HG02678 (cell line): ENCODE data around the gene FAM83D.

Experiments
- ATAC-seq: cut with Tn5 transposase; IDR thresholded peaks from one replicate; pipeline ENCODE4 v1.9.1; 2021; ENCODE audit warnings: mild to moderate bottlenecking, moderate library complexity; ENCODE audit not compliant: unreplicated experiment

Gene FAM83D

DNA sequence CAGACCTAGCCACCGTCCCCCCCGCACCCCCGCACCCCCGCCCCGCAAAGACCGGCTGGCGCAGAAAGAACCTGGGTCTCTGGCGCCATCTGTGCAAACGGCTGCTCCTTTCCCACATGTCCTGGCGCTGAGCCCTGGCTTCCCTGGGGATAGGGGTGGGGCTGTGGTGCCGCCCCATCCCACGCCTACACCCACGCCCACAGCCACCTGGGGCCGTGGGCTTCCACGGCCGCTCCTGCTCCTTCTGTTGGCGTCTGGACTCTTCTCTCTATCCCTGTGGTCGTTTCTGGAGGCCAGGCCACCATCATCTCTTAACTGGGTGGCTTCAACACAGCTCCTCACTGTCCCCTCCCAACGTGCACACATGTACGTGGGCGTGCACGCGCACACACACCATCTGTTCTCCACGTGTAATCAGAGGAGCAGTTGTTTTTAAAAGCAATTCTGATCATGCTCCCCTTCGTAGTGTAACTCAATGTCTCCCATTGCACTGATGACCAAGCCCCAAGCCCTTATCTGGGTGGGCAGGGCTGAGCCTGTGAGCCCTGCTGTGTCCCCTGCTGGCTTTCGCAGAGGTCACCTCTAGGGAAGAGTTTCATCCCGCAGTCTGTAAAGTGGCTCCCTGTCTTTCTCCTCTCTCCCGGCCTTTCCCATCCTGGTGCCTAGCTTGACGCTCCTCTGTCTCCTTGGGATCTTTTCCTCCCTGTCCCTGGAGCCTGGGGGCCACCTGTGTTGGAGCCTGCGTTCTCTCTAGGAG lies 31.9 kb upstream of the FAM83D start:
- ATAC-seq = no peak

DNA sequence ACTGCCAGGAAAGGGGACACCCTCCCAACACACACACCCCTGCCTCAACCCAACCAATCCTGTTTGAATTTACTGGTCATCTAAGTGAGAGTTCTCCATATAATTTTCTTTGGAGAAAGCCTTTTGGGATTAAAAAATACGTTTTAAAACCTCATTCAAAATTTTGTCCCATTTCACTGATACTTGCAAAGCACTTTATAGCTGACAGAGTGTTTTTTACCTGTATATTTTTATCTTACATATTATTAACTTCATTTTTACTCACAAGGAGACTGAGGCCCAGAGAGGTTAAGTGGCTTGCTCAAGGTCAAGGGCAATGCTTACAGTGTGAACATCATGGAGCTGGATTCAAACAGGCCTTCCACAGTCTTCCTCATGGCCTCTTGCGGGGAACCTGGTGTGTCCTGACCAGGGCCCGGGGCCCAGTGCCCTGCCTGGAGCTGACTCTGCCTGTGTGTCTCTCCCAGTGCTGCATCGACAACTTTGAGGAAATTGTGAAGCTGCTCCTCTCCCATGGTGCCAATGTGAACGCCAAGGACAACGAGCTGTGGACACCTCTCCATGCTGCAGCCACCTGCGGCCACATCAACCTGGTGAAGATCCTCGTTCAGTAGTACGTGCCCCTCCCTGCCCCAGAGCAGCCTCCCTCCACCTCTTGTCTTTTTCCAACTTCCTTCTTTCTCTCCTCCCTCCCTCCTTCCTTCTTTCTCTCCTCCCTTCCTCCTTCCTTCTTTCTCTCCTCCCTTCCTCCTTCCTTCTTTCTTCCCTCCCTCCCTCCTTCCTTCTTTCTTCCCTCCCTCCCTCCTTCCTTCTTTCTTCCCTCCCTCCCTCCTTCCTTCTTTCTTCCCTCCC lies 30.9 kb upstream of the FAM83D start:
- ATAC-seq = no peak

DNA sequence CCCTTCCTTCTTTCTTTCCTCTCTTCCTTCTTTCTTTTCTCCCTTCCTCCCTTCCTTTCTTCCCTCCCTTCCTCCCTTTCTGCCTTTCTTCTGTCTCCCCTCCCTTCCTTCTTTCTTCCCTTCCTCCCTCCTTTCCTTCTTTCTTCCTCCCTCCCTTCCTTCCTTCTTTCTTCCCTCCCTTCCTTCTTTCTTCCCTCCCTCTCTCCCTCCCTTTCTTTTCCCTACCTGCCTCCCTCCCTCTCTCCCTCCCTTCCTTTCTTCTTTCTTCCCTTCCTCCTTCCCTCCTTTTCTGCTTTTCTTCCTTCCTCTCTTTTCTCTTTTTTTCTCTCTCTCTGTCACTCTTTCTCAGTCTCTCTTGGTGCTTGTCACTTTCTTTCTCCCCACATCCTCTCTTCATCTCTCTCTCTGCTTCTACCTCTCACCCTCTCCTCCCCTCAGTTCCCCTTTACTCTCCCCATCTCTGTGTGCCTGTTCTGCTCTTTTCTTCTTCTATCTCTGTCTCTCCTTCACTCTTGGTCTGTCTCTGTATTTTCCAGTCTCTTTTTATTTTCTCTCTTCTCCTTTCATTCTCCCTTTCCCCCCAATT lies 30.1 kb upstream of the FAM83D start:
- ATAC-seq = no peak

DNA sequence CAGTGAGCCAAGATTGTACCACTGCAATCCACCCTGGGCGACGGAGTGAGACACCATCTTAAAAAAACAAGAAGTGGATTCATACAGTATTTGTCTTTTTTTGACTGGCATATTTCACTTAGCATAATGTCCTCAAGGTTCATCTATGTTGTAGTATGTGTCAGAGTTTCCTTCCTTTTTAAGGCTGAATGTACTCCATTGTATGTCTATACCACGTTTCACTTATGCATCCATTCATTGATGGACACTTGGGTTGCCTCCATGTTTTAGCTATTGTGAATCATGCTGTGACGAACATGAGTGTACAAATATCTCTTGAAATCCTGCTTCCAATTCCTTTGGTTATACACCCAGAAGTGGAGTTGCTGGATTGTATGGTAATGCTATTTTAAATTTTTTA lies 28.9 kb upstream of the FAM83D start:
- no peak for ATAC-seq

DNA sequence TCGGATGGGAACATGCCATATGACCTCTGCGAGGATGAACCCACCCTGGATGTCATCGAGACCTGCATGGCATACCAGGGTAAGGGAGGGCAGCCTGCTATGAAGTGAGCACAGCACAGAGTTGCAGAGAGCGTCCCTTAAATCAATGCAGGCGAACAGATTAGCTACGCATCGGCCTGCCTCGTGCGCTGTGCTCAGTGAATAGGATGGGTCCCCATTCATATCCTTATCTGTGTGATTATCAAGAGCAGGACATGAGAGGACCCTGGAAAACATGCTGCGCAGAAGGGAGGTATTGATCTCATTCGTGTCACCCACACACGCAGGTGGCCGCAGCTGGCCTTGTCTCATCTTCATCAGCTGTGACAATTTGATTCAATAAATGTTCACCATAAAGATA lies 25.6 kb upstream of the FAM83D start:
- no peak for ATAC-seq

DNA sequence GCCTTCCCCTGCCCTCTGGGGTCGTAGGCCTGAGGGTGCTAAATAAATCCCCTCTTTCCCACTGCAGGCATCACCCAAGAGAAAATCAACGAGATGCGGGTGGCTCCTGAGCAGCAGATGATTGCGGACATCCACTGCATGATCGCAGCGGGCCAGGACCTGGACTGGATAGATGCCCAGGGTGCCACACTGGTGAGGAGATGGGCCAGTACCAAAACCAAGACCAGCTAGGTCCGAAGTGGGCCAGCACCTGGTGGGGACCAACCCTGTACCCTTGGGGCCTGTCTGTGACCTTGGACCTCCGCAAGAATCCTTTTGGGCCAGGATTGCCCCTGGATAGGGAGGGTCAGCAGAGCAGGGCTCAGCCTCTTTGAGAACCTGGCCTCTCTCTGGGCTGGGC lies 23.6 kb upstream of the FAM83D start:
- ATAC-seq = no peak

DNA sequence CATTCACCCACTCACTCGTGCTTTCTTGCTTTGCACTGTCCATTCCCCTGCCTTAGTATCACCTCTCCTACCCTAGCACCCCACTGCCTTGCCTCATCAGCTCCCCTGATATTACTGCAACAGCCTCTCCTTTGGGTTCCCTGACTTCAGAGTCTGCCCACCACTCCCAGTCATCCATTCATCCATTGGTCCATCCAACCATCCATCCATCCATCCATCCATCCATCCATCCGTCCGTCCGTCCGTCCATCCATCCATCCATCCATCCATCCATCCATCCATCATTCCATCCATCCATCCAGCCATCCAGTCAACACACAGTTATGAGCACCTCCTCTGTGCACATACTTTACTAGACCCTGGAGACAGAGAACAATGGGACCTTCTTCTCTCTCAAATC lies 22.9 kb upstream of the FAM83D start:
- no peak for ATAC-seq

DNA sequence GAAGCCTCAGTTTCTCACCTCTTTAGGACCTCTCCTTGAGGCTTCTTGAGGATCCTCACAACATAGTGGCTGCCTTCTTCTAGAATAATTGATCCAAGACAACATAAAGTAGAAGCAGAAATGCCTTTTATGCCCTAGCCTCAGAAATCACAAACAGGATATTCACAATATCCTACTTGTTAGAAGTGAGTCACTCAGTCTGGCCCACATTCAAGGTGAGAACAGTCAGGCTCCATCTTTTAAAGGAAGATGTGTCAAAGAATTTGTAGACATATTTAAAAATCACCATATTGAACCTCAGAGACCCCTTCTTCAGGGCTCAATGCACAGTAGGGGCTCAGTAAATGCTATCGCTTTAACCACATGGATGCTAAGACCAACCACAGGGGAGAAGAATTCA lies 20.8 kb upstream of the FAM83D start:
- no peak for ATAC-seq

DNA sequence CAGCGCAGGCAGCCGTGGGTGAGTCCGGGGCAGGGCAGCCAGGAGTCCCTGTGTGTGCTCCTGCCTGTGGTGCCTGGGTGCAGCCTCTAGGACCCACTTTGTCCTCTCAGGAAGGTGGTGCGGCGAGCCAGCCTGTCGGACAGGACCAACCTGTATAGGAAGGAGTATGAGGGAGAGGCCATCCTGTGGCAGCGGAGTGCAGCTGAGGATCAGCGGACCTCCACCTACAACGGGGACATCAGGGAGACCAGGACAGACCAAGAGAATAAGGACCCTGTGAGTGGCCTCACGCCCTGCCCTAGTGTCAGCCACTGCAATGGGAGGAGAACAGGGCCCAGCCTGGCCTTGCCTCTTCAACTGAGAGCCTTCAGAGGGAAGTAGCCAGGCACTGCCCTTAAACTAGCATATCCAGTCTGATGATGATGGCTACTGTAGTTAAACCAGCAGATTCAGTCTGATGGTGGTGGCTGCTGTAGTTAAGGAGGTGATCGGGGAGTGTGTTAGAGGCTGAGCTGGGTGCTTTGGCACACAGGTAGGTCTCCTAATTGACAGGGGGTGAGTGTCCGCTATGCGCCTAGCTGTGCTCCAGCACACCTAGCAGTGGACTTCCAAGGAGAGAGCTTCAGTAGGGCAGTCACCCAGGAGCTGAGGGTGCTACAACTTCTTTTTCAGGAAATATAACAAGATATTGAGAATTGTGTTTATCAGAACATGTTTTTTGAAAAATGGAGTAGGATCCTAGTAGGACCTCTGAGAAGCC lies 18.1 kb upstream of the FAM83D start:
- no peak for ATAC-seq

DNA sequence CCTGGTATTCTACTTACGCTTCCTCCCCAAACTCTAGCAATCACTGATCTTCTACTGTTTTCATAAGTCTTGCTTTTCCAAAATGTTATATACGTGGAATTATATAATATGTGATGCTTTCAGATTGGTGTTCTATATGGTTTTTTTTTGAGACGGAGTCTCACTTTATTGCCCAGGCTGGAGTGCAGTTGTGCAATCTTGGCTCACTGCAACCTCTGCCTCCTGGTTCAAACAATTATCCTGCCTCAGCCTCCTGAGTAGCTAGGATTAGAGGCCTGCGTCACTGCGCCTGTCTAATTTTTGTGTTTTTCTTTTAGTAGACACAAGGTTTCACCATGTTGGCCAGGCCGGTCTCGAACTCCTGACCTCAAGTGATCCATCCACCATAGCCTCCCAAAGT lies 10.9 kb upstream of the FAM83D start:
- ATAC-seq = no peak

DNA sequence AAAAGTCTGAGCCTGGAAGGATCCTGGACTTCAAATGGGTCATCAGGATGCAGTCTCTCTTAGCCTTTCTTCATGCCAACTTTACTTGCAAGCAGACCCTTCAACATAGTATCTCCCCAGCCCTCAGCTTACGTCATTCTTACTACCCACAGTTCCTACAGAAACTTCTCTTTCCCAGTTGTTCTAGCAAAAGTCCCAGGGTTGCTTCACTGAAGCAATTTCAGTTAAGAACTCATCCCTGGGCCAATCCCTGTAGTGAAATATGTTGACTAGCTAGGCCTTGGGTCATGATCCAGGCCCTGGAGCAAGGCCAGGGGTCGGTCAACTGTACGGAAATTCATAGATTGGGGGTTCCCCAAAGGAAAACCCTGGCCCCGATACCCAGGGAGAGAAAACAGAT lies 8.6 kb upstream of the FAM83D start:
- ATAC-seq = no peak

DNA sequence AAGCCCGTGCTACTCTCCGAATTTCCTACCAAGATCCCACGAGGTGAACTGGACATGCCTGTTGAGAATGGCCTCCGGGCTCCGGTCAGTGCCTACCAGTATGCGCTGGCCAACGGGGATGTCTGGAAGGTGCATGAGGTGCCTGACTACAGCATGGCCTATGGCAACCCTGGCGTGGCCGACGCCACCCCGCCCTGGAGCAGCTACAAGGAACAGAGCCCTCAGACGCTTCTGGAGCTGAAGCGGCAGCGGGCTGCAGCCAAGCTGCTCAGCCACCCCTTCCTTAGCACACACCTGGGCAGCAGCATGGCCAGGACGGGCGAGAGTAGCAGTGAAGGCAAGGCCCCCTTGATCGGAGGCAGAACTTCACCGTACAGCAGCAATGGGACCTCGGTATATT lies 8.0 kb upstream of the FAM83D start:
- ATAC-seq = no peak

DNA sequence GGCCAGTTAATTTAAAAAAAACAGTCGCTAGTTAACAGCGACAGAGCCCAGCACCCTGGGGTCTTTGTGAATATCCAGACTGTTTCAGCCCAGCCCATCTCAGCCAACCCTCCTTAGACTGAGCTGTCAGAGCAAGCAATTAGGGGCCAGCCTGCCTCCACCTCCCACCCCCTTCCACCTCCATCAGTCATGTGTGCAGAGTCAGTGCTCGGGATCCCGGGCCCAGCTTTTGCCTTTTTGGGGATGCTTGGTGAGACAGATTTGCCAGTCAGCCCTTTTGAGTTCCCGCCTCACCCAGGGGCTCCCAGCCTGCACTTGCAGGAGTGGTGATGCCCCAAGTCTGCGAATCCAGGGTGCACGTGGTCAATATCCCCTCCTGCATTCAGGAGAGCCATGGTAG lies 6.5 kb upstream of the FAM83D start:
- no peak for ATAC-seq

DNA sequence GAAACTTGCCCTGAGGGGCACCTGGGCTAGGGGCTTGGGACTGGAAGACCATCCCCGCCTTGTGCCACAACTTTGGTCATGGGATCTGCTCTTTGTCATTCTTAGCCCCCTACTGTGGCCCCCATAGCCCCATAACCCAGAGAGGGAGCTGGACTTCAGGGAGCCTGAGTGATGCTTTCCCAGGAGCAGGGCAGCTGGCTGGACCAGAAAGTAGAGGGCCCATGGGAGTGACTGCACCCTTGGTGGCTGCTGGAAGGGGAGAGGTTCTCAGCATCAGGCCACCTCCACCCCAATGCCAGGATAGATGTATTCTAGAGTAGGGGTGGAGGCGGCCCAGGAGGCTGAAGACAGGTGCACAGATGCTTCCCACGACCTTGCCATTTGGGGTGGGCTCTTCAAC lies 5.8 kb upstream of the FAM83D start:
- no peak for ATAC-seq

DNA sequence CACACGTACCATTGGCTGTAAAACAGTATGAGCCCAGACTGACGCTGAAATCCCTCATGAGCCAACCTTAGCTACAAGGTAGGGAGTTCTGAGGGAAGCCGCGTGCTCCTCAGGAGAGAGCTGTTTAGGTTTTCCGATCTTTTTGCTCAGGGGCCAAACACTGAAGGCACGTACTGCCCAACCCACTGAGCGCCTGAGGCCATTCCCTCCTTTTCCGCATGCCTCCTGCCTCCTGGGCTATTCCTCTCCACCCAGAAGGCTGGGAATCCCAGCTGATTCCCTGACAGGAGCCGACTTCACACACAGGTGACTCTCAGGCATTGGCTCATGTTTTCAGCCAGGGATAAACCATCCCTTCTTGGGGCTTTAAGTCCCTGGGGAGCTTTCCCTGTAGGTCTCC lies 5.4 kb upstream of the FAM83D start:
- no peak for ATAC-seq

DNA sequence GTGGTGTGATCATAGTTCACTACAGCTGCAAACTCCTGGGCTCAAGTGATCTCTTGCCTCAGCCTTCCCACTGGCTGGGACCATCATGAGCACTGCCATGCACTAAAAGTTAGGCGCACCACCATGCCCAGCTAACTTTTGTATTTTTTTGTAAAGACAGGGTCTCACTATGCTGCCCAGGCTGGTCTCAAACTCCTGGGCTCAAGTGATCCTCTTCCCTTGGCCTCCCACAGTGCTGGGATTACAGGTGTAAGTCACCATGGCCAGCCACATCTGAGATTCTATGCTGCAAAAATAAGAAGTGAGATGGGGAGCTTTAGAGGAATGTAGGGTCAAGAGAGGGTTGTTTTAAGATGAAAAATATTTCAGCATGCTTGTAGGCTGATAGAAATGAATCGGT lies 1.5 kb upstream of the FAM83D start:
- ATAC-seq = no peak

DNA sequence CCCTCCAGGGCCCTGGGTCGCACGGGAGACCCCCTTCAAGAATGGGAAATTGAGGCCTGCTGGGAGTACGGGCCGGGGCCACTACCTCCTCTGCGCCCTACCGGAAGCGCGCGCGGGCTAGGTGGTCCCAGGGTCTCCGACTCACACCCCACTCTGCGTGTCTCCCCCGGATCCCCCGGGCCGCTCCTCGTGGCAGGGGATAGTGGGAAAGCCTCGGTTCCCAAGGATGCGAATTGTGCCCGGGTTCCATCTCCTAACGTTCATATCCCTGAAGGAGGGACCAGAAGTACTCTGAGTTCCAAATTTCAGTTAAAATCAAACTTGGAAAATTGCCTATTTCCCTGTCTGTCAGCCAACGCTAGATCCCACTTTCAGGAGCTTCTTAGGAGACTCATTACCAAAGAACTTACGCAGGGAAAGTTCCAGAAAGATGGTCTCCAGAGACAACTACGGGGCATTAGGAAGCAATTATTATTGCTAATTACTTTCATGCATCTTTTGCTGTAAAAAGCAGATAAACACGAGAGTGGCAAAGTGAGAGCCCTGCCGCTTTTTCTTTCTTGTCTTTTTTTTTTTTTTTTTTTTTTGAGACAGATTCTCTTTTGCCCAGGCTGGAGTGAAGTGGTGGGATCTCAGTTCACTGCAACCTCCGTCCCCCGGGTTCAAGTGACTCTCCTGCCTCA lies 858 bp downstream of the FAM83D start:
- ATAC-seq = no peak

DNA sequence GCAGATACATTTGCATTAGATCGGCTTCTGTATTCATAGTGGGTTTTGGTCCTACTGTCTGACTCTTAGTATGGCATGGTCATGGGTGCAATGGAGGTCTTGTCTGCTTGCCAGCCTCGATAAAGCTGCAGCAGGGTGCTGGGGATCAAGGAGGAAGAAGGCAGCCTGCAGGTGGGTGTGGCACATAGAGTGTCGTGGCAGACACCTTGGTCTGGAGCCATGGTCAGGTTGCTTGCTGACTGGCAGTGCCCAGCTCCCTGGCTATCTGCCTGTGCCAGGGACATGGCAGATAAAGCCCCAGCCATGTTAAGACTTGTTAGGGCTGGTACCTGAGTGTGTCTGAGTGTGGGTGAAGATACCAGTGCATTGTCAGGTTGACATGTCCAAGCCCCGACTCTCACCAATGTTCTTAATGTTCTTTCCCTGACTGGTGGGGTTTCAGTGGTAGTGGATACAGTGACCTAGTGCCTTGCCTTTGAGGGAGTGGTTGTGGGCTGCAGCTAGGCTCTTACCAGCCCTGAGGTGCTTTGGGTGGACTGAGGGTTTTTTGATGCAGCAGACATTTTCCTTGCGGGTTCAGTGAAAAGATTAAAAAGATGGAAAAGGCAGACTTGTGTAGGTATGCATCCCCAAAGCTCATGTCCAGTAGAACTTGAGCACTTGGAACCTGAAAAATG lies 1.8 kb downstream of the FAM83D start:
- ATAC-seq = no peak

DNA sequence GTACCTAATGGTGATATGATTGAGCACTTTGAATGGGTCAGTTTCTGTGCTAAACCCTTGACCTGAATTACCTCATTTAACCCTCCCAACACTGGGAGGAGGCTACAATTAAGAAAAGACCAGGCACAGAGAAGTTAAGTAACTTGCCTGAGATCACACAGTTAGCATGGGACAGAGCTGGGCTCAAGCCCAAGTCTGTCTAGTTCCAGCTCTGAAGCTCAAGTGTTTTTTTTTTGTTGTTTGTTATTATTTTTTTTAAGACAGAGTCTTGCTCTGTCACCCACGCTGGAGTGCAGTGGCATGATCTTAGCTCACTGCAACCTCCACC lies 4.0 kb downstream of the FAM83D start:
- ATAC-seq = no peak

DNA sequence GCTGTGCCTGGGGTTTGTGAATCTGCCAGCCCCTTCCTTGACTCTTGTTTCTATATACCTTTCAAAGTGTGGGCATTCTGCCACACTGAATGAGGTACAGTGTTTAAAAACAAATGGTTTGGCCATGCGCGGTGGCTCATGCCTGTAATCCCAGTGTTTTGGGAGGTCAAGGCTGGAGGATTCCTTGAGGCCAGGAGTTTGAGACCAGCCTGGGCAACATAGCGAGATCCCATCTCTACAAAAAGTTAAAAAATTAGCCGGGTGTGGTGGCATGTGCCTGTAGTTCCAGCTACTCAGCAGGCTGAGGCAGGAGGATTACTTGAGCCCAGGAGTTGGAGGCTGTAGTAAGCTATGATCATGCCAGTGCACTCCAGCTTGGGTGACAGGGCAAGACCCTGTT lies 5.8 kb downstream of the FAM83D start:
- no peak for ATAC-seq
